ENCODE measurements around the gene SH3GL3.

The SH3GL3 gene

DNA sequence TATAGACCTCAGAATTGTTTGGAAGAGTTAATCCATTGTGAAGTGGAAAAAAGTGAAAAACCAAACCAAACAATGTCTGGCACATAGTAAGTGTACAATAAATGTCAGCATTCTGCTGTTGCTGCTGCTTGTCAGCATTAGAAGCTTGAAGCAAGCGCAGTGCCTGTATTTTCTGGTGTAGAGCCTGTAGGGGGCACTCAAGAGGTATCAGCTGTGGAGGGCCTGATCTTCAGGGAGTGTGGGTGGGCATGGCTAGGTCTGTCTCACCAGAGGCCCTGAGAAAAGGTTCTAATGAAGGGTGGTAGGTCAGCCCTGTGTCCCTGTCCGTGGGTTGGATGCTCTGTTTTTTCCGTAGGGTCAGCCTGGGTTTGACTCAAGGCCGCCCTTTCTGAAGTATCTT is 210.4 kb downstream of the SH3GL3 start:
- Histone ChIP-seq H3K4me2 (ENCODE audit: low read depth, low read length, poor library complexity, severe bottlenecking) (no peak overlapping the region), H3K9me2 (replicated peaks; ENCODE audit: low read depth, low read length) (no peaks in the 10 kb centered on the region), H3K27me3 (ENCODE audit: insufficient read depth, low read length, poor library complexity, severe bottlenecking) (no peaks in the 10 kb centered on the region), H3K4me3 (ENCODE audit: low read length, poor library complexity, severe bottlenecking) (no peak overlapping the region), H3K9ac (ENCODE audit: low read depth, low read length, poor library complexity, severe bottlenecking) (no peak overlapping the region), H3F3A (ENCODE audit: low read depth) (no peaks in the 10 kb centered on the region), H4K20me1 (ENCODE audit: insufficient read depth, low read length, poor library complexity, severe bottlenecking) (no peaks in the 10 kb centered on the region), H3K9me3 (ENCODE audit: insufficient read depth, low read depth, low read length) (no peaks in the 10 kb centered on the region; the same call in 1 of the 2 replicates), H3K79me2 (ENCODE audit: insufficient read depth, low read length) (no peaks in the 10 kb centered on the region), H2AFZ (ENCODE audit: low read length) (no peak overlapping the region), H3K4me1 (ENCODE audit: insufficient read depth, low read length, poor library complexity, severe bottlenecking) (no peaks in the 10 kb centered on the region), H3K36me3 (ENCODE audit: insufficient read depth, low read length) (no peaks in the 10 kb centered on the region)
- TF ChIP-seq EZH2phosphoT487 (IDR thresholded peaks at IDR 0.05; ENCODE audit: borderline replicate concordance) = no peak
- TF ChIP-seq, protein P1, sequence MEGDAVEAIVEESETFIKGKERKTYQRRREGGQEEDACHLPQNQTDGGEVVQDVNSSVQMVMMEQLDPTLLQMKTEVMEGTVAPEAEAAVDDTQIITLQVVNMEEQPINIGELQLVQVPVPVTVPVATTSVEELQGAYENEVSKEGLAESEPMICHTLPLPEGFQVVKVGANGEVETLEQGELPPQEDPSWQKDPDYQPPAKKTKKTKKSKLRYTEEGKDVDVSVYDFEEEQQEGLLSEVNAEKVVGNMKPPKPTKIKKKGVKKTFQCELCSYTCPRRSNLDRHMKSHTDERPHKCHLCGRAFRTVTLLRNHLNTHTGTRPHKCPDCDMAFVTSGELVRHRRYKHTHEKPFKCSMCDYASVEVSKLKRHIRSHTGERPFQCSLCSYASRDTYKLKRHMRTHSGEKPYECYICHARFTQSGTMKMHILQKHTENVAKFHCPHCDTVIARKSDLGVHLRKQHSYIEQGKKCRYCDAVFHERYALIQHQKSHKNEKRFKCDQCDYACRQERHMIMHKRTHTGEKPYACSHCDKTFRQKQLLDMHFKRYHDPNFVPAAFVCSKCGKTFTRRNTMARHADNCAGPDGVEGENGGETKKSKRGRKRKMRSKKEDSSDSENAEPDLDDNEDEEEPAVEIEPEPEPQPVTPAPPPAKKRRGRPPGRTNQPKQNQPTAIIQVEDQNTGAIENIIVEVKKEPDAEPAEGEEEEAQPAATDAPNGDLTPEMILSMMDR (conservative IDR thresholded peaks at IDR 0.05; ENCODE audit: low read length) = 0 out of 2 replicates have a peak, but pooled peaks have one; percentile 25

DNA sequence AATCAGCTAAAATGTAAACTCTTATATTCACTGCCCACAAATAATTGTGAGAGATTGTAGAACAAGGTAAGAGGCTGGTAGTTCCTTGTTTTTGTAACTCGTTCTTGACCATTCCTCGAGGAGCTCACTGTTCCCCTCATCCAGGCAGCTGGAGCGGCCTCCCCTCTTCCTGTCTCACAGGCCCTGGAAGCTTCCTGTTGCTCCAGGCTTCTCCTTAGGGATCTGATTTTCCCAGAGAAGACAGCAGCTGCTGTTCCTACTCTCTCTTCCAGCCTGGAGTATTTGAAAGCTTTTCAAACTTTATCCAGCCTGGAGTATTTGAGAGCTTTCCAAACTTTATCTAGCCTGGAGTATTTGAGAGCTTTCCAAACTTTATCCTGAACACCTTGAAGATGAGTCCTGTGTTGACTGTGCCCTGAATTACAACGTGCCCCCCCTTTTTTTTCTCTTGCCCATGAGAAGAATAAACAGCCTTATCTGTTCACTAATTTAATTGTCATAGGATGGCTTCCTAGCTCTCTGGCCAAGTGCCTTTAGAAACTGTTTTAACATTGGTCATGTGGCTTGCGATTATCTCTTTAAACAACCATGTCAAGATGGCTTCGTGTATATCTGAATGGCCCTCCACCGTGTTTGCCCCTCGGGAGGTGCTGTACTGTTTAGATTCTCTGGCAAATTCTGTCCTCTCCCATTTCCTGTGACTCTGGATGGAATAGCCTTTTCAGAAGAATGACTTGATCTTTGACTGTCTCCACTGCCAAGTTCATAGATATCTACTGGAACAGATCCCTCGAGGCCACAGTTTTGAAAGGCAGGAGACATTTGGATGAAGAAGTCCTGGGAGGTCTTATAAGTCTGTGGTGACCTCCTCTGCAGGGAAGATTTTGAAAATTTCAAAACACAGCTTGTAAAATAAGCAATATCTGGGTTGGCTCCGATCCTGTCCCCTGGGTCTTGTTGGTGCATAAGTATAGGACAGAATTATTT is 211.6 kb downstream of the SH3GL3 start:
- H3K27me3 ChIP-seq (ENCODE audit: insufficient read depth, low read length, poor library complexity, severe bottlenecking) = no peaks in the 10 kb centered on the region
- TF ChIP-seq, protein P1 (conservative IDR thresholded peaks at IDR 0.05; ENCODE audit: low read length) = no peak
- TF ChIP-seq EZH2phosphoT487 (IDR thresholded peaks at IDR 0.05; ENCODE audit: borderline replicate concordance) = no peak
- no peaks in the 10 kb centered on the region for H3F3A ChIP-seq (ENCODE audit: low read depth)
- H3K9me3 ChIP-seq (ENCODE audit: insufficient read depth, low read depth, low read length) = no peaks in the 10 kb centered on the region; the same call in 1 of the 2 replicates
- no peak overlapping the region for H3K4me2 ChIP-seq (ENCODE audit: low read depth, low read length, poor library complexity, severe bottlenecking)
- no peaks in the 10 kb centered on the region for H3K79me2 ChIP-seq (ENCODE audit: insufficient read depth, low read length)
- H3K9me2 ChIP-seq (replicated peaks; ENCODE audit: low read depth, low read length) = no peaks in the 10 kb centered on the region
- no peak overlapping the region for H3K4me3 ChIP-seq (ENCODE audit: low read length, poor library complexity, severe bottlenecking)
- H3K9ac ChIP-seq (ENCODE audit: low read depth, low read length, poor library complexity, severe bottlenecking) = no peak overlapping the region
- H2AFZ ChIP-seq (ENCODE audit: low read length) = no peak overlapping the region
- H3K4me1 ChIP-seq (ENCODE audit: insufficient read depth, low read length, poor library complexity, severe bottlenecking) = no peaks in the 10 kb centered on the region
- no peaks in the 10 kb centered on the region for H3K36me3 ChIP-seq (ENCODE audit: insufficient read depth, low read length)
- H4K20me1 ChIP-seq (ENCODE audit: insufficient read depth, low read length, poor library complexity, severe bottlenecking) = no peaks in the 10 kb centered on the region

DNA sequence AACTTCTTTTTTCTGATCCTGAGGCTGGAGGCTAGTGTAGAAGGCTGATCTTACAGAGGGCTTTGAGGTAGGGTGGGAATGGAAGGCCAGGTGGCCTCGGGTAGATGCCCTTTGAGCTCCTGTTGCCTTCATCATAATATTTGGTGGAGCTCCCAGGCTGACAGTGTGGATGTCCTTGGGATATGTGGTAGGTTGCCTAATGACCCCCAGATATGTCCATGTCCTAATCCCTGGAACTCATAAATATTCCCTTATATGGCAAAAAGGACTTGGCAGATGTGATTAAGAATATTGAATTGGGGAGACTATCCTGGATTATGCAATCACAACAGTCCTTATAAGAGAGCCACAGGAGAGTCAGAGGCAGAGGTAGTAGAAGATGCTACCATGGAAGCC is 212.3 kb downstream of the SH3GL3 start:
- H3K9ac ChIP-seq (ENCODE audit: low read depth, low read length, poor library complexity, severe bottlenecking) = no peak overlapping the region
- no peaks in the 10 kb centered on the region for H3K36me3 ChIP-seq (ENCODE audit: insufficient read depth, low read length)
- H3K4me1 ChIP-seq (ENCODE audit: insufficient read depth, low read length, poor library complexity, severe bottlenecking) = no peaks in the 10 kb centered on the region
- H3K27me3 ChIP-seq (ENCODE audit: insufficient read depth, low read length, poor library complexity, severe bottlenecking) = no peaks in the 10 kb centered on the region
- TF ChIP-seq, protein P1 (conservative IDR thresholded peaks at IDR 0.05; ENCODE audit: low read length) = no peak
- no peak for TF ChIP-seq EZH2phosphoT487 (IDR thresholded peaks at IDR 0.05; ENCODE audit: borderline replicate concordance)
- H3K4me3 ChIP-seq (ENCODE audit: low read length, poor library complexity, severe bottlenecking) = no peak overlapping the region
- no peaks in the 10 kb centered on the region for H3F3A ChIP-seq (ENCODE audit: low read depth)
- no peaks in the 10 kb centered on the region for H4K20me1 ChIP-seq (ENCODE audit: insufficient read depth, low read length, poor library complexity, severe bottlenecking)
- no peaks in the 10 kb centered on the region; the same call in 1 of the 2 replicates for H3K9me3 ChIP-seq (ENCODE audit: insufficient read depth, low read depth, low read length)
- no peaks in the 10 kb centered on the region for H3K79me2 ChIP-seq (ENCODE audit: insufficient read depth, low read length)
- H3K9me2 ChIP-seq (replicated peaks; ENCODE audit: low read depth, low read length) = no peaks in the 10 kb centered on the region
- no peak overlapping the region for H2AFZ ChIP-seq (ENCODE audit: low read length)
- H3K4me2 ChIP-seq (ENCODE audit: low read depth, low read length, poor library complexity, severe bottlenecking) = no peak overlapping the region

Measured in Loucy (cell line).